ENCODE results near the gene SIN3B.
"Not testable (repeated sequence)": the region's sequence is repeated elsewhere in the genome, so short reads cannot be mapped to it uniquely, and the experiment has no call there.

SIN3B gene

DNA sequence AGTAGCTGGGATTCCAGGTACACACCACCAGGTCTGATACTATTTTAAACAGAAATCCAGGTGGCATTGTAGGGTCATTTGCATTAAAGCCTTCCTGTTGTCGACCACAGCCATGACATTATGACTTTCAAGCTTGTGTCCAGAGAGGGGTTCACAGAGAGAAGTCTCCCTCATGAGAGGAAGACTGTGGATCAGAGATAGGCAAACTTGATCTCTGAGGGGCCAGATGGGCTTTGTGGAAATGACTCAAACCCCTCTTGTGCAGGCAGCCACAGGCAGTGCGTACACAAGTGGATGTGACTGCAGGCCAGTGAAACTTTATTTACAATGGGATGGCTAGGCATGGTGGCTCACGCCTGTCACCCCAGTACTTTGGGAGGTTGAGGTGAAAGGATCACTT, 31.8 kb downstream of the SIN3B start:
- no peaks in the 10 kb centered on the region for H3K27me3 ChIP-seq (ENCODE audit: insufficient read depth, low read length)
- H3K4me1 ChIP-seq (ENCODE audit: insufficient read depth, low read length): no peaks in the 10 kb centered on the region
- no peak overlapping the region for H3K4me3 ChIP-seq (ENCODE audit: low read length)
- H3K9me3 ChIP-seq (ENCODE audit: low read length): no peaks in the 10 kb centered on the region
- peaks cover 49% of the 10 kb centered on the region for H3K36me3 ChIP-seq (ENCODE audit: insufficient read depth, low read length)
- H2AFZ ChIP-seq (ENCODE audit: low read depth, low read length): no peak overlapping the region

DNA sequence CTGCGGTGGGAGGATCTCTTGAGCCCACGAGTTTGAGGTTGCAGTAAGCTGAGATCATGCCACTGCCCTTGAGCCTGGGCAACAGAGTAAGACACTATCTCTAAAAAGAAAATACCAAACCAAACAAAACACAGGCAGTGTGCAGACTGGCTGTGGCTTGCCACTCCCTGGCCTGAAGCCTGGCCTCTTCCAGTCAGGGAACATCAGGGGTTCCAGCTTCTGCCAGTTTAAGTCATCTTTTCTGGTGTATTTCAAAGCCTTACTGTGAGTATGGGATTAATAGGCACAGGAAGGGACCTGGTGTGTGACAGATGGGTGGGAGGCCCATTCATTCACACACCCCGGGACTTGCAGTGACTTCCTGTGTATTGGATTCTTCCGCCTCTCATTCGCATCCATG, 32.6 kb downstream of the SIN3B start:
- H3K27me3 ChIP-seq (ENCODE audit: insufficient read depth, low read length): no peaks in the 10 kb centered on the region
- H2AFZ ChIP-seq (ENCODE audit: low read depth, low read length): no peak overlapping the region
- H3K4me3 ChIP-seq (ENCODE audit: low read length): no peak overlapping the region
- peaks cover 53% of the 10 kb centered on the region for H3K36me3 ChIP-seq (ENCODE audit: insufficient read depth, low read length)
- H3K4me1 ChIP-seq (ENCODE audit: insufficient read depth, low read length): no peaks in the 10 kb centered on the region
- H3K9me3 ChIP-seq (ENCODE audit: low read length): no peaks in the 10 kb centered on the region

DNA sequence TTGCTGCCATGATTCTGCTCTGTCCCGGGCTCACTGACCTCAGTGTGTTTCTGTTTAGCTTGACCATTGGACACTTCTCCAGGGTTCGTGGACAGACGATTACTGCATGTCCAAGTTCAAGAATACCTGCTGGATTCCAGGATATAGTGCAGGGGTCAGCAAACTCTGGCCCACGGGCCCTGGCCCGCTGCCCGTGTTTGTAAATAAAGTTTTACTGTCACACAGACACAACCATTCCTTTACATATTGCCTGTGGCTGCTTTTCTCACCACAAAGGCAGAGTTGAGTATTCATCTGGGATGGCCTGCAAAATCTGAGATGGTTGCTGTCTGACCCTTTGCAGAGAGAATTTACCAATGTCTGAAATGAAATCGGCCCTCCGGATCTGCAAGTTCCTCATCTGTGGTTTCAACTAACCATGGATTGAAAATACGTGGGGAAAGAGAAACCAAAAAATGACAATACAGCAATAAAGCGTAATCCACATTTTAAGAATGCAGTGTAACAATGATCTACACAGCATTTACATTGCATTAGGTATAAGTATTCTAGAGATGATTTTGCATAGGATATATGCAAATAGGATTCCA, 33.7 kb downstream of the SIN3B start:
- H3K36me3 ChIP-seq (ENCODE audit: insufficient read depth, low read length): peaks cover 58% of the 10 kb centered on the region
- no peak overlapping the region for H2AFZ ChIP-seq (ENCODE audit: low read depth, low read length)

DNA sequence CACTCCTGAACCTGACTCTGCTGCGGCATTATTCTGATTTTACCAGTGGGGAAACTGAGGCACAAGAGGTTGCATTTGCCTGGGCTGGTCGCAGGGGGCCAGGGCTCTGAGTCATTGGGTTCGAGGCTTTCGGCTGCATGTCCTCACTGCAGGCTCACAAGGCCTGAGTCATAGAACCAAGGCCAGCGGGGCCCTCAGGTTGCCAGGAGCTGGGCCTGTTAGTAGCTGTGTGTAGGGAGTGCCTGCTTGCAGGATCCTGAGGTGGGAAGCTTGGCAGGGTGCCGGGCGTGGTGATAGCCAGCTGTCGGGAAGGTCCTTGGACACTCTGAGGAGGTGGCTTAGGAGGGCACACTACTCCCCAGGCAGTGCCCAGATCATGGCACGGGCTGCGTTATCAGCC, 38.0 kb downstream of the SIN3B start:
- H3K4me3 ChIP-seq (ENCODE audit: low read length): no peak overlapping the region
- H3K4me1 ChIP-seq (ENCODE audit: insufficient read depth, low read length): no peaks in the 10 kb centered on the region
- no peaks in the 10 kb centered on the region for H3K9me3 ChIP-seq (ENCODE audit: low read length)
- peaks cover 76% of the 10 kb centered on the region for H3K36me3 ChIP-seq (ENCODE audit: insufficient read depth, low read length)
- H3K27me3 ChIP-seq (ENCODE audit: insufficient read depth, low read length): no peaks in the 10 kb centered on the region
- H2AFZ ChIP-seq (ENCODE audit: low read depth, low read length): no peak overlapping the region

More for the DNA sequence above, 33.7 kb downstream of the SIN3B start:
- no peak overlapping the region for H3K4me3 ChIP-seq (ENCODE audit: low read length)
- H3K4me1 ChIP-seq (ENCODE audit: insufficient read depth, low read length): no peaks in the 10 kb centered on the region
- no peaks in the 10 kb centered on the region for H3K27me3 ChIP-seq (ENCODE audit: insufficient read depth, low read length)
- no peaks in the 10 kb centered on the region for H3K9me3 ChIP-seq (ENCODE audit: low read length)

DNA sequence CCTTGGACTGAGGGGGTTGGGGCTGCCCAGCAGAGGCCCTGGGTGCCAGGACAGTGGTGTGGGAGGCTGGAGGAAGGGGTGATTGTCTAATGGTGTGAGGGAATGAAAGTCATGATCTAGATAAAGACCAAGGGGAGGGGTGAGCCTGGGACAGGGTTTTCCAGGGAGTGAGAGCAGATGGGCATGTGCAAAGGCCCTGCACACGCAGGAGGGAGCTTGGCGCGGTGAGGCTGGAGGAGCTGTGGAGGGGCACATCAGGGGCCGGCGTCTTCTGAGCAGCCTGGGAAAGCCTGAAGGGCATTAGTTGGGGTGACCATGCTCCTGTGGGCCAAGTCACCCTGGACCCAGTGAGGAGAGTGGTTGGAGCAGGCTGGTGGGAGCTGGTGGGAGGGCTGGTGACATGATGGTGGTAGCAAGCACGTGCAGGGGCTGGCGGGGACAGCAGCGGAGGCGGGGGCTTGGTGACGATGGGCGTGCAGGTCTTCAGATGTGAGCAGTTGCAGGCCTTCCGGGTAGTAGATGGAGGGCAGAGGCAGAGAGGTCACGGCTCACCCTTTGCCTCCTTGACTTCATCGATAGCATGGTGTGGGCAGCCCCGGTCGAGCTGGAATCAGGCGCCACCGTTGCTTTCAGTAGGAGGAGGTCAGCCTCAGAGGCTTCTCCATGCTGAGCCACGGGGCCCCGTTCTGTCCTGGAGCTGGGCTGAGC, 39.4 kb downstream of the SIN3B start:
- peaks cover 71% of the 10 kb centered on the region for H3K36me3 ChIP-seq (ENCODE audit: insufficient read depth, low read length)

DNA sequence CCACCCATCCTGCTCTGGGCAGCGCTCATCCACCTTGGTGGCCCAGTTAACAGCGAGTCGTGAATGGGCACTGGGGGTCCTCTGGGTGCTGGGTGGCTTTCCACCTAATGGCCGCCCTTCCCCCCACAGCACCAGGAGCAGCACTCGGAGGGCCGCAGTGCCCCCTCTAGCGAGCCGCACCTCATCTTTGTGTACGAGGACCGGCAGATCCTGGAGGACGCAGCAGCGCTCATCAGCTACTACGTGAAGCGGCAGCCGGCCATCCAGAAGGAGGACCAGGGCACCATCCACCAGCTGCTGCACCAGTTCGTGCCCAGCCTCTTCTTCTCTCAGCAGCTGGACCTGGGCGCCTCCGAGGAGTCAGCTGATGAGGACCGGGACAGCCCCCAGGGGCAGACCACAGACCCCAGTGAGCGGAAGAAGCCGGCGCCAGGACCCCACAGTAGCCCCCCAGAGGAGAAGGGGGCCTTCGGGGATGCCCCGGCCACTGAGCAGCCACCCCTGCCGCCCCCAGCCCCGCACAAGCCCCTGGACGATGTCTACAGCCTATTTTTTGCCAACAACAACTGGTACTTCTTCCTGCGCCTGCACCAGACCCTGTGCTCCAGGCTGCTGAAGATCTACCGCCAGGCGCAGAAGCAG, 40.3 kb downstream of the SIN3B start:
- H2AFZ ChIP-seq (ENCODE audit: low read depth, low read length): no peak overlapping the region
- peaks cover 69% of the 10 kb centered on the region for H3K36me3 ChIP-seq (ENCODE audit: insufficient read depth, low read length)
- peaks cover 6% of the 10 kb centered on the region for H3K9me3 ChIP-seq (ENCODE audit: low read length)
- no peaks in the 10 kb centered on the region for H3K4me1 ChIP-seq (ENCODE audit: insufficient read depth, low read length)
- H3K4me3 ChIP-seq (ENCODE audit: low read length): no peak overlapping the region
- H3K27me3 ChIP-seq (ENCODE audit: insufficient read depth, low read length): no peaks in the 10 kb centered on the region

More for the DNA sequence above, 39.4 kb downstream of the SIN3B start:
- no peaks in the 10 kb centered on the region for H3K4me1 ChIP-seq (ENCODE audit: insufficient read depth, low read length)
- H3K27me3 ChIP-seq (ENCODE audit: insufficient read depth, low read length): no peaks in the 10 kb centered on the region
- no peak overlapping the region for H2AFZ ChIP-seq (ENCODE audit: low read depth, low read length)
- H3K9me3 ChIP-seq (ENCODE audit: low read length): peaks cover 4% of the 10 kb centered on the region
- H3K4me3 ChIP-seq (ENCODE audit: low read length): no peak overlapping the region

DNA sequence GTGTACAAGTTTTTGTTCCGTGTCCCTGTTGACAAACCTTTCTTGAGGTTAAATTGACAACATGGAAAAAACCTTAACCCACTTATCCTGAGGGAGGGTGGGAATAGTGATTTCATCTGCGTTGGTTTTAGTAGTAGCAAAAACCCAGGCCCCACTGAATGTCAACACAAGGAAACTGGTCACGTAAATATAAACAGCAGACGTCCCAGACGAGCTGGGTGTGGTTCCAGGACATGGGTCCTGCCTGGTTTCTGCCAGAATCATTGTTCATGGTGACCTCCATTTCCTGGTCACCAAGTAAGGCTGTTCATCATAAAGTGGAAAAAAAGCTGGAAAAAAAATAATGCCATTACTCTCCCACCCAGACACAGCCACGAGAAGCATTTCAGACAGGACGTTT, 42.7 kb downstream of the SIN3B start:
- H3K36me3 ChIP-seq (ENCODE audit: insufficient read depth, low read length): peaks cover 66% of the 10 kb centered on the region
- no peak overlapping the region for H2AFZ ChIP-seq (ENCODE audit: low read depth, low read length)
- H3K4me3 ChIP-seq (ENCODE audit: low read length): no peak overlapping the region
- H3K27me3 ChIP-seq (ENCODE audit: insufficient read depth, low read length): no peaks in the 10 kb centered on the region
- H3K4me1 ChIP-seq (ENCODE audit: insufficient read depth, low read length): no peaks in the 10 kb centered on the region
- H3K9me3 ChIP-seq (ENCODE audit: low read length): peaks cover 9% of the 10 kb centered on the region

DNA sequence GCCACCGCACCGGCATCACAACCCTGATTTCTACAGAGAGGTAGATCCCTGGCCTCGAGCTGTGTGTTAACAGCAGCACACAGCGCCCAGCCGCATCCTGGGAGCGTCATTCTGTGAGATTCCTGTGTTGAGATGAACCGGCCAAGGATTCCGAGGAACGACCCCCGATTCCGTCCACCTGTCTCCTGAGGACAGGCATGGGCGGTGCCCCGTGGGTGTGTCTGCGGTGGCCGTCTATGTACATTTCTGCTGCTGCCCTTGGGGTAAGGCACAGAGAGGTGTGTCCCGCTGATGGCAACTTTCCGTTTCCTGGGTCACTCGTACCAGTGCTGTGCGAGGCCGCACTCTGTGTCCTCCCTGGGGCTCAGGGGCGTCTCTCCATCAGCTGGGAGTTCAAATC, 43.5 kb downstream of the SIN3B start:
- no peak overlapping the region for H3K4me3 ChIP-seq (ENCODE audit: low read length)
- no peaks in the 10 kb centered on the region for H3K27me3 ChIP-seq (ENCODE audit: insufficient read depth, low read length)
- no peaks in the 10 kb centered on the region for H3K4me1 ChIP-seq (ENCODE audit: insufficient read depth, low read length)
- H3K9me3 ChIP-seq (ENCODE audit: low read length): peaks cover 11% of the 10 kb centered on the region
- peaks cover 66% of the 10 kb centered on the region for H3K36me3 ChIP-seq (ENCODE audit: insufficient read depth, low read length)
- no peak overlapping the region for H2AFZ ChIP-seq (ENCODE audit: low read depth, low read length)

DNA sequence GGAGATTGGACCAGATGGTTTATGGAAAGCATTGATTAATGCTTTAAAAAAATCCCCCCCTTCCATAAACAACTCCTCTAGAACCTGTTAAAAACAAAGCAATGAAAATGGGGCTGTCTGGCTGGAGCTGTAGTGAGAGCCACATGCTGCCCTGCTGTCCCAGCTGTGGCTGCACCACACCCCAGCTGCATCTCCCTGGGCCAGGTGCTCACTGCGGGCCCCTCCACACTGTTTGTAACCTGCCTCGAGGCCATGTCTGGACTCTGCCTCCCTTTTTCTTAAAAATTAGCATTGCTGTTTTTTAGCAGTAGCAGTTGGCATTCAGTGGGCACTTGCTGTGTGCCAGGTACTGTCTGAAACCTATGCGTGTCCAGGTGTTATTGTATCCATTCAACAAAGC, 44.4 kb downstream of the SIN3B start:
- Histone ChIP-seq H3K9me3 (ENCODE audit: low read length) (peaks cover 13% of the 10 kb centered on the region), H2AFZ (ENCODE audit: low read depth, low read length) (no peak overlapping the region), H3K36me3 (ENCODE audit: insufficient read depth, low read length) (peaks cover 68% of the 10 kb centered on the region), H3K27me3 (ENCODE audit: insufficient read depth, low read length) (no peaks in the 10 kb centered on the region), H3K4me1 (ENCODE audit: insufficient read depth, low read length) (no peaks in the 10 kb centered on the region), H3K4me3 (ENCODE audit: low read length) (no peak overlapping the region)

DNA sequence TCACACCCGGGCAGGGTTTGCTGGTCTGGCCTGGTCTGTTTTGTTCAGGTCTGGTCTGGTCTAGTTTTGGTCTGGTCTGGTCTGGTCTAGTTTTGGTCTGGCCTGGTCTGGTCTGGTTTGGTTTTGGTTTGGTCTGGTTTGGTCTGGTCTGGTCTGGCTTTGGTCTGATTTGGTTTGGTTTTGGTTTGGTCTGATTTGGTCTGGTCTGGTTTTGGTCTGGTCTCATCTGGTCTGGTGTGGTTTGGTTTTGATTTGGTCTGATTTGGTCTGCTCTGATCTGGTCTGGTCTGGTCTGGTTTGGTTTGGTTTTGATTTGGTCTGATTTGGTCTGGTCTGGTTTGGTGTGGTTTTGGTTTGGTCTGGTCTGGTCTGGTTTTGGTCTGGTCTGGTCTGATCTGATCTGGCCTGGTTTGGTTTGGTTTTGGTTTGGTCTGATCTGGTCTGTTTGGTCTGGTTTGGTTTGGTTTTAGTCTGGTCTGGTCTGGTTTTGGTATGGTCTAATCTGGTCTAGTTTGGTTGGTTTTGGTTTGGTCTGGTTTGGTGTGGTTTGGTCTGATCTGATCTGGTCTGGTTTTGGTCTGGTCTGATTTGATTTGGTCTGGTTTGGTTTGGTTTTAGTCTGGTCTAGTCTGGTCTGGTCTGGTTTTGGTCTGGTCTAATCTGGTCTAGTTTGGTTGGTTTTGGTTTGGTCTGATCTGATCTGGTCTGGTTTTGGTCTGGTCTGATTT, 45.2 kb downstream of the SIN3B start:
- Histone ChIP-seq H2AFZ (ENCODE audit: low read depth, low read length) (no peak overlapping the region), H3K27me3 (ENCODE audit: insufficient read depth, low read length) (no peaks in the 10 kb centered on the region), H3K9me3 (ENCODE audit: low read length) (peaks cover 16% of the 10 kb centered on the region), H3K36me3 (ENCODE audit: insufficient read depth, low read length) (peaks cover 68% of the 10 kb centered on the region), H3K4me1 (ENCODE audit: insufficient read depth, low read length) (no peaks in the 10 kb centered on the region), H3K4me3 (ENCODE audit: low read length) (no peak overlapping the region)

DNA sequence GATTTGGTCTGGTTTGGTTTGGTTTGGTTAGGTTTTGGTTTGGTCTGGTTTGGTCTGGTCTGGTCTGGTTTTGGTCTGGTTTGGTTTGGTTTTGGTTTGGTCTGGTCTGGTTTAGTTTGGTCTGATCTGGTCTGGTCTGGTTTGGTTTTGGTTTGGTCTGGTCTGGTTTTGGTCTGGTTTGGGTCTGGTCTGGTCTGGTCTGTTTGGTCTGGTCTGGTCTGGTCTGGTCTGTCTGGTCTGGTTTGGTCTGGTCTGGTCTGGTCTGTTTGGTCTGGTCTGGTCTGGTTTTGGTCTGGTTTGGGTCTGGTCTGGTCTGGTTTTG, 45.7 kb downstream of the SIN3B start:
- H3K4me3 ChIP-seq (ENCODE audit: low read length); H2AFZ ChIP-seq (ENCODE audit: low read depth, low read length); H3K4me1 ChIP-seq (ENCODE audit: insufficient read depth, low read length); H3K27me3 ChIP-seq (ENCODE audit: insufficient read depth, low read length): not testable (repeated sequence)
- peaks cover 68% of the 10 kb centered on the region for H3K36me3 ChIP-seq (ENCODE audit: insufficient read depth, low read length)
- H3K9me3 ChIP-seq (ENCODE audit: low read length): peaks cover 16% of the 10 kb centered on the region

DNA sequence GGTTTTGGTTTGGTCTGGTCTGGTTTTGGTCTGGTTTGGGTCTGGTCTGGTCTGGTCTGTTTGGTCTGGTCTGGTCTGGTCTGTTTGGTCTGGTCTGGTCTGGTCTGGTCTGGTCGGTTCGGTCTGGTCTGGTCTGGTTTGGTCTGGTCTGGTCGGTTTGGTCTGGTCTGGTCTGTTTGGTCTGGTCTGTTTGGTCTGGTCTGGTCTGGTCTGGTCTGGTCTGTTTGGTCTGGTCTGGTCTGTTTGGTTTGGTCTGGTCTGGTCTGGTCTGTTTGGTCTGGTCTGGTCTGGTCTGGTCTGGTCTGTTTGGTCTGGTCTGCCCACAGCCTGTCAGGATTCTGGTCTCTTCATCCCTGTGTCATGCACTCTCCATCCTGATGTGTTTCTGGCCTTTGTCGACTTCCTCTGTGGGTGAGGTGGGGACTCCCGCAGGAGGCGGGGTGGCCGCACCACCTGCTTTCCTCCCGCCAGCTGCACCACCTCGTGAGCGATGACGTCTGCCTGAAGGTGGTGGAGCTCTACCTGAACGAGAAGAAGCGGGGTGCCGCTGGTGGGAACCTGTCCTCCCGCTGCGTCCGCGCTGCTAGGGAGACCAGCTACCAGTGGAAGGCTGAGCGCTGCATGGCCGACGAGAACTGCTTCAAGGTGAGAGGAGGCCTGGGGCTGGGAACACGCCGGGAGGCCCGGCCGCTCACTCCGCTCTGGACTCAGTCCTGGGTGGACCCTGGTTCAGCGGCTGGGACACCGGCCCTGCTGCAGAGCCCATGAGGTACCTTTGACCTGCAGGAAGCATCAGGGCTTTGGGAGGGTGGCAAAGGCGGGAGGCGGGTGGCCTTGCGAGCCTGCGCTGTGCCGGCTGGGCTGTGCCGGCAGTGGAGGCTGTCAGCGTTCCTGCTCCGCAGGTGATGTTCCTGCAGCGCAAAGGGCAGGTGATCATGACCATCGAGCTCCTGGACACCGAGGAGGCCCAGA, 46.7 kb downstream of the SIN3B start:
- Histone ChIP-seq H3K4me3 (ENCODE audit: low read length) (no peak overlapping the region), H3K27me3 (ENCODE audit: insufficient read depth, low read length) (no peaks in the 10 kb centered on the region), H3K9me3 (ENCODE audit: low read length) (peaks cover 16% of the 10 kb centered on the region), H2AFZ (ENCODE audit: low read depth, low read length) (no peak overlapping the region), H3K36me3 (ENCODE audit: insufficient read depth, low read length) (peaks cover 70% of the 10 kb centered on the region), H3K4me1 (ENCODE audit: insufficient read depth, low read length) (no peaks in the 10 kb centered on the region)
